CD8-positive, alpha-beta memory T cell (primary cell): Measurements from ENCODE around the gene IQSEC1. TPM values are rescaled to one million over a fixed set of nuclear protein-coding genes. Genes with fewer than 3 reads are reported as not detected.

Source experiments
- CTCF ChIA-PET: fragments of 350-600 bp; sonication (Branson Sonifier 250); formaldehyde crosslinking; loops from one replicate; lab custom pipeline; 2021; ENCODE audit warnings: antibody characterized with exemption; lab: Charles Lee
- POLR2A ChIA-PET: fragments of 350-600 bp; sonication (Branson Sonifier 250); formaldehyde crosslinking; loops from one replicate; lab custom pipeline; 2021; ENCODE audit warnings: antibody characterized with exemption; lab: Charles Lee
- DNase-seq, 5 donors: peaks; one replicate each; pipeline versions ENCODE4 v3.0.0 to v3.0.0-alpha.2; 2020 to 2022; ENCODE audit warnings: mixed read lengths in 1 of 5
- H3K27ac ChIP-seq: one replicate; pipeline ENCODE4 v1.7.0; 2013; ENCODE audit warnings: low read depth, mild to moderate bottlenecking, low read length, moderate library complexity
- H3K27me3 ChIP-seq: 2 replicates; pipeline ENCODE4 v1.7.0; 2013; ENCODE audit warnings: low read length, mild to moderate bottlenecking; ENCODE audit not compliant: insufficient read depth, poor library complexity, severe bottlenecking
- H3K36me3 ChIP-seq: 2 replicates; pipeline ENCODE4 v1.7.0; 2013; ENCODE audit warnings: mild to moderate bottlenecking, low read length, moderate library complexity; ENCODE audit not compliant: insufficient read depth
- H3K4me1 ChIP-seq: 2 replicates; pipeline ENCODE4 v1.7.0; 2013; ENCODE audit warnings: mild to moderate bottlenecking, low read length, moderate library complexity; ENCODE audit not compliant: insufficient read depth
- H3K4me3 ChIP-seq: 2 replicates; pipeline ENCODE4 v1.7.0; 2013; ENCODE audit warnings: mild to moderate bottlenecking, low read length
- H3K9me3 ChIP-seq: 2 replicates; pipeline ENCODE4 v1.7.0; 2013; ENCODE audit warnings: mild to moderate bottlenecking, low read length
- H3K27ac Mint-ChIP-seq, 8 donors: one replicate each; pipeline ENCODE4 v1.8.0; 2020 to 2021; ENCODE audit warnings: mixed read lengths in 8 of 8, mild to moderate bottlenecking in 6 of 8, inconsistent platforms in 3 of 8, moderate library complexity in 3 of 8
- H3K27me3 Mint-ChIP-seq, 2 donors: one replicate each; pipeline ENCODE4 v1.8.0; 2020 to 2021; ENCODE audit warnings: mixed read lengths in 2 of 2, mild to moderate bottlenecking in 1 of 2, moderate library complexity in 1 of 2
- H3K36me3 Mint-ChIP-seq, 3 donors: one replicate each; pipeline ENCODE4 v1.8.0; 2020 to 2021; ENCODE audit warnings: mixed read lengths in 3 of 3, inconsistent platforms in 1 of 3, mild to moderate bottlenecking in 1 of 3
- H3K4me1 Mint-ChIP-seq, 3 donors: one replicate each; pipeline ENCODE4 v1.8.0; 2020 to 2021; ENCODE audit warnings: mixed read lengths in 3 of 3, inconsistent platforms in 1 of 3, mild to moderate bottlenecking in 1 of 3
- H3K4me3 Mint-ChIP-seq, 7 donors: one replicate each; pipeline ENCODE4 v1.8.0; 2020 to 2021; ENCODE audit warnings: mixed read lengths in 7 of 7, mild to moderate bottlenecking in 6 of 7, moderate library complexity in 4 of 7, inconsistent platforms in 2 of 7
- H3K9me3 Mint-ChIP-seq, 5 donors: one replicate each; pipeline ENCODE4 v1.8.0; 2020 to 2022; ENCODE audit warnings: mixed read lengths in 5 of 5, mild to moderate bottlenecking in 3 of 5, moderate library complexity in 2 of 5, inconsistent platforms in 1 of 5
- polyA plus RNA-seq: library from polyadenylated mRNA; unstranded; fragments of 300-500 nt; fragmentation: Illumina TruSeq; gene quantifications from one replicate; pipeline ENCODE4 v1.2.3, GENCODE V29; 2021
- total RNA-seq, 2 experiments: library from RNA; stranded (reverse); gene quantifications; one replicate each; pipeline ENCODE4 v1.2.3, GENCODE V29; 2021

Gene IQSEC1
- total and polyA plus RNA-seq, 3 experiments from 2014 or later = 18.5 to 33.7 (median 19.8) TPM

- H3K36me3 ChIP-seq = peaks cover 47% of the 10 kb centered on the region
- ChIA-PET POLR2A (no interaction called here), CTCF (no interaction called here)
- Mint-ChIP-seq H3K27me3 (no peaks in the 10 kb centered on the region), H3K4me1 (peaks cover 29 to 46% (median 32%) of the 10 kb centered on the region in 3 donors), H3K27ac (peak overlapping the region in 1 of 8 donors; percentile 80), H3K9me3 (no peaks in the 10 kb centered on the region), H3K4me3 (no peak overlapping the region), H3K36me3 (peaks cover 0 to 89% (median 3%) of the 10 kb centered on the region in 3 donors)
- H3K27me3 ChIP-seq = no peaks in the 10 kb centered on the region
- H3K9me3 ChIP-seq = no peaks in the 10 kb centered on the region
- no peak overlapping the region for H3K4me3 ChIP-seq
- no peak overlapping the region for H3K27ac ChIP-seq
- no peak for DNase-seq
- peaks cover 29% of the 10 kb centered on the region for H3K4me1 ChIP-seq
Measured at GRCh38 chr3:12919205-12919604, 154.0 kb downstream of the IQSEC1 start.

- Histone ChIP-seq H3K9me3 (no peaks in the 10 kb centered on the region), H3K27me3 (no peaks in the 10 kb centered on the region), H3K27ac (no peak overlapping the region), H3K4me3 (no peak overlapping the region), H3K36me3 (peaks cover 37% of the 10 kb centered on the region), H3K4me1 (peaks cover 29% of the 10 kb centered on the region)
- Mint-ChIP-seq H3K4me3 (peak overlapping the region in 1 of 7 donors; percentile 22), H3K4me1 (peaks cover 29 to 43% (median 33%) of the 10 kb centered on the region in 3 donors), H3K27ac (no peak overlapping the region), H3K36me3 (peaks cover 0 to 89% (median 5%) of the 10 kb centered on the region in 3 donors), H3K9me3 (no peaks in the 10 kb centered on the region), H3K27me3 (no peaks in the 10 kb centered on the region)
- DNase-seq = no peak
- CTCF ChIA-PET = interaction anchor here (0.8 kb wide), 1 partner anchor 26 kb away, joined by 3 read pairs; no protein-coding TSS in a partner anchor
- POLR2A ChIA-PET = no interaction called here
Measured at GRCh38 chr3:12918231-12918630, 155.0 kb downstream of the IQSEC1 start.

DNA sequence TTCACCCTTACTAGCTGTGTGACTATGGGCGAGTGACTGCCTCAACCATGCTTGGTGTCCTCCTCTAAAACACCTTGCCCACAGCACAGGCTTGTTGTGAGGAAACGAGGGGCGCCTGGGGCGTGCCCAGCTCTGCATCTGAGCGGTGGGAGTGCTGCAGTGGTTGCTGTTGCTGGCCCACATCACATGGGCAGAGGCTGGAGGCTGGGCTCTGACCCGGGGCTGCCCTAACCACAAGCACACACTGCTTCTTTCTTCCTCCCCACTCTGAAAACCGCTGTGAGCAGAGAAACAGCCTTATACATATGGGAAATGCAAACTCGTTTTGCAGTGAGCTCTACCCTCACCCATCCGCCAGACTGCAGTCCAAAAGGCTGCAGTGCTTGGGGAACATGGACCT, 157.1 kb downstream of the IQSEC1 start:
- POLR2A ChIA-PET = interaction anchor here (0.5 kb wide), 1 partner anchor 359 kb away, joined by 4 read pairs; no protein-coding TSS in a partner anchor
- Histone ChIP-seq H3K36me3 (peaks cover 29% of the 10 kb centered on the region), H3K27ac (no peak overlapping the region), H3K9me3 (no peaks in the 10 kb centered on the region), H3K4me3 (no peak overlapping the region), H3K27me3 (no peaks in the 10 kb centered on the region), H3K4me1 (peaks cover 29% of the 10 kb centered on the region)
- H3K9me3 Mint-ChIP-seq = no peaks in the 10 kb centered on the region
- H3K4me3 Mint-ChIP-seq = peak overlapping the region; percentile 31 to 74 (median 65)
- peak; percentile 20 to 81 (median 59) for DNase-seq
- H3K27me3 Mint-ChIP-seq = no peaks in the 10 kb centered on the region
- CTCF ChIA-PET = interaction anchor here (1.4 kb wide), 1 partner anchor 67 kb away, joined by 3 read pairs; no protein-coding TSS in a partner anchor
- H3K4me1 Mint-ChIP-seq = peaks cover 29 to 43% (median 32%) of the 10 kb centered on the region in 3 donors
- peaks cover 0 to 86% (median 5%) of the 10 kb centered on the region in 3 donors for H3K36me3 Mint-ChIP-seq
- peak overlapping the region; percentile 50 to 89 (median 75) for H3K27ac Mint-ChIP-seq

DNA sequence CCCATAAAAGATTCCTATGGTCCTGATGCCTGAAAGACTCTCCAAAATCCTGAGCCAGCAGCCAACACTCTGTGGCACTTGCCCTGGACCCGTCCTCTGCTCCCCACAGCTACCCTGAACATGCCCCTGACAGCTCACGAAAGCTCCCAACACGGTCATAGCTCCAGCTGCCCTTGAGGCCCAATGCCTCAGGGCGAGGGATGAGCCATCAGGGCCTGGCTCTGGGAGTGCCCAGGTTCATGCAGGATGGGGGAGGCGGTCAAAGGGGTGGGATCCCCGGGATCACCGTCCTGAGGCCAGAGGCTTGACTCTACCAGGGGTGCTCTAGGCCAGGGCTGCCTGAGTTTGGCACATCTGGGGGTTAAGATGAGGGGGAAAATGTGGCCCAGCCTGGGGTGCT, 159.1 kb downstream of the IQSEC1 start:
- no peak overlapping the region for H3K27ac ChIP-seq
- ChIA-PET POLR2A (no interaction called here), CTCF (no interaction called here)
- Mint-ChIP-seq H3K27ac (peak overlapping the region in 4 of 8 donors; percentile 12 to 73 (median 46)), H3K4me1 (peaks cover 29 to 35% (median 30%) of the 10 kb centered on the region in 3 donors), H3K27me3 (no peaks in the 10 kb centered on the region), H3K9me3 (no peaks in the 10 kb centered on the region), H3K36me3 (peaks cover 0 to 85% (median 11%) of the 10 kb centered on the region in 3 donors), H3K4me3 (peak overlapping the region in 1 of 7 donors; percentile 18)
- peaks cover 29% of the 10 kb centered on the region for H3K4me1 ChIP-seq
- H3K9me3 ChIP-seq = no peaks in the 10 kb centered on the region
- H3K36me3 ChIP-seq = peaks cover 49% of the 10 kb centered on the region
- DNase-seq = no peak
- H3K27me3 ChIP-seq = no peaks in the 10 kb centered on the region
- H3K4me3 ChIP-seq = no peak overlapping the region

GRCh38 chr3:12911881-12912415, 161.3 kb downstream of the IQSEC1 start:
- peaks cover 46% of the 10 kb centered on the region for H3K36me3 ChIP-seq
- no peak overlapping the region for H3K27ac ChIP-seq
- no peak overlapping the region for H3K4me3 Mint-ChIP-seq
- no peak for DNase-seq
- CTCF ChIA-PET = interaction anchor here (1.2 kb wide), 1 partner anchor 20 kb away, joined by 4 read pairs; no protein-coding TSS in a partner anchor
- peaks cover 16% of the 10 kb centered on the region for H3K4me1 ChIP-seq
- POLR2A ChIA-PET = interaction anchor here (0.6 kb wide), 2 partner anchors 16 to 293 kb away, joined by 3 to 4 read pairs; no protein-coding TSS in a partner anchor
- no peaks in the 10 kb centered on the region for H3K9me3 ChIP-seq
- H3K27ac Mint-ChIP-seq = peak overlapping the region in 2 of 8 donors; percentile 4 to 23
- peaks cover 0 to 91% (median 12%) of the 10 kb centered on the region in 3 donors for H3K36me3 Mint-ChIP-seq
- H3K4me3 ChIP-seq = no peak overlapping the region
- H3K27me3 ChIP-seq = no peaks in the 10 kb centered on the region
- H3K27me3 Mint-ChIP-seq = no peaks in the 10 kb centered on the region
- H3K9me3 Mint-ChIP-seq = no peaks in the 10 kb centered on the region
- peaks cover 16 to 25% (median 20%) of the 10 kb centered on the region in 3 donors for H3K4me1 Mint-ChIP-seq

GRCh38 chr3:12910356-12911099, 162.7 kb downstream of the IQSEC1 start:
- Mint-ChIP-seq H3K27me3 (no peaks in the 10 kb centered on the region), H3K27ac (peak overlapping the region in 1 of 8 donors; percentile 21), H3K4me3 (no peak overlapping the region), H3K9me3 (no peaks in the 10 kb centered on the region), H3K4me1 (peaks cover 2 to 11% (median 6%) of the 10 kb centered on the region in 3 donors), H3K36me3 (peaks cover 0 to 96% (median 12%) of the 10 kb centered on the region in 3 donors)
- Histone ChIP-seq H3K36me3 (peaks cover 58% of the 10 kb centered on the region), H3K4me1 (peaks cover 2% of the 10 kb centered on the region), H3K4me3 (no peak overlapping the region), H3K27me3 (no peaks in the 10 kb centered on the region), H3K9me3 (no peaks in the 10 kb centered on the region), H3K27ac (no peak overlapping the region)
- DNase-seq = no peak
- CTCF ChIA-PET = no interaction called here
- POLR2A ChIA-PET = no interaction called here

DNA sequence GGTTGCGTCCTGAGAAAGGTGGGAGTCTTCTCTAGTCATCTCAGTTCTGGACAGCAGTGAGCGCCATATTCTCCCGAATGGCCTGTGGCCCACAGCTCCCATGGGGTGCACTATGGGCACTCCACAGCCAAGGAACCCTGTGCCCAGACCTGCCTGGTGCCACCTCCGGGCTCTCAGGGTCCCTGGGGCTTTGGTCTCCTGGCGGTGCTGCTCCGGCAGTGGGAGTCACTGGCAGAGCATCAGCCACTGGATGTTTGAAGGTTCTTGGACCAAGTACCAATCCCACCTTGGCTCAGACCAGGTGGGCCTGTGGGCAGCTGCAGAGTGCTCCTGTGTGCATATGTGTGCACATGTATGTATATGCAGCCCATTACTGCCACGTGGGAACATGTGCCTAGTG, 163.5 kb downstream of the IQSEC1 start:
- Mint-ChIP-seq H3K27ac (peak overlapping the region in 1 of 8 donors; percentile 29), H3K4me3 (no peak overlapping the region), H3K27me3 (no peaks in the 10 kb centered on the region), H3K9me3 (no peaks in the 10 kb centered on the region), H3K4me1 (peaks cover 0 to 6% (median 0%) of the 10 kb centered on the region in 3 donors), H3K36me3 (peaks cover 0 to 97% (median 12%) of the 10 kb centered on the region in 3 donors)
- no peak for DNase-seq
- Histone ChIP-seq H3K36me3 (peaks cover 53% of the 10 kb centered on the region), H3K4me1 (no peaks in the 10 kb centered on the region), H3K9me3 (no peaks in the 10 kb centered on the region), H3K27me3 (no peaks in the 10 kb centered on the region), H3K27ac (no peak overlapping the region), H3K4me3 (no peak overlapping the region)
- ChIA-PET CTCF (no interaction called here), POLR2A (interaction anchor here (1.0 kb wide), 1 partner anchor 144 kb away, joined by 3 read pairs; no protein-coding TSS in a partner anchor)
